ENCODE data around the gene ZAP70. TPM values are rescaled to one million over a fixed set of nuclear protein-coding genes. Genes with fewer than 3 reads are reported as not detected.

ZAP70 gene
- total and polyA plus RNA-seq, 2 of the 13 experiments (the other 11 are each of a cell fraction or from before 2014, with no cell fraction given) = 0.51 to 4.0 TPM

DNA sequence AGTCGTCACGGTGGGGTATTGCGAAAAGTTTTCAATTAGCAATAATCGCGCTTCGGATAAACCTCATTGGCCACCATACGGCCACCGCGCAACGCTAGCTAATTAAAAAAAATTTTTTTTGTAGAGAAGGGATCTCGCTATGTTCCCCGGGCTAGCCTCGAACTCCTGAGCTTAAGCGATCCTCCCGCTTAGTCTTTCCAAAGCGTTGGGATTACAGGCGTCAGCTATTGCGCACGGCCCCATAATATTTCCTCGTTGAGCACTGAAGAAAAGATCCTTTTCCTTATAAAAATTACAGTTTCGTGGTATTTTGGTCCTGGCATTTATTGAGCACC, 48.8 kb upstream of the ZAP70 start:
- no peaks in the 10 kb centered on the region; a peak in 1 of 5 replicates for H3K27me3 ChIP-seq (ENCODE audit: control insufficient read depth in 1 of 2, insufficient read depth in 2 of 2, low read length in 2 of 2)
- H4K20me1 ChIP-seq (ENCODE audit: insufficient read depth, low read length) = peaks cover 9% of the 10 kb centered on the region; the same call in 1 of the 2 replicates
- CTCF ChIA-PET (ENCODE audit: low intra/inter-chr PET ratio, low total read pairs) = interaction anchor here (0.9 to 2.6 kb wide), 3 partner anchors 32 to 74 kb away, joined by 3 to 10 read pairs (median 4); no protein-coding TSS in a partner anchor
- POLR2A ChIA-PET = interaction anchor here (0.7 to 8.2 kb wide), 9 partner anchors 11 to 1597 kb away, joined by 3 to 298 read pairs (median 4); partner anchors contain the start of genes ANKRD36B, C2orf15 and COX5B
- H3K4me1 ChIP-seq (ENCODE audit: insufficient read depth, low read length) = peaks cover 44% of the 10 kb centered on the region
- intact Hi-C loops (cut with micrococcal nuclease; ENCODE audit: unreplicated experiment) (loop anchor here (2.0 kb wide), 1 partner anchor 74 kb away; no protein-coding TSS in a partner anchor), in situ Hi-C loops (cut with HindIII; ENCODE audit: extremely low pct_ligation_motif_present, low pct_unique_long_range_greater_than_20kb) (loop anchor here (5.0 to 25.0 kb wide), 2 partner anchors 77 to 1602 kb away; partner anchors contain the start of gene ANKRD36B)
- TSS peak; percentile 93 for BruUV-seq (replicated peaks)
- H3K79me2 ChIP-seq (ENCODE audit: insufficient read depth, low read length) = peaks cover 20% of the 10 kb centered on the region
- H3K36me3 ChIP-seq (replicated peaks in 1 of 2; ENCODE audit: control insufficient read depth in 1 of 2, insufficient read depth in 2 of 2, low read length in 2 of 2) = peaks cover 5 to 7% of the 10 kb centered on the region in 2 experiments; a peak in 3 of 5 replicates
- 60% methylated on average over 21 of the region's 21 CpGs for WGBS (ENCODE audit: low lambda C conversion rate)
- ATAC-seq (no peak), DNase-seq (ENCODE audit: low spot score) (no peak), FAIRE-seq (no peak)
- H3K27ac ChIP-seq (ENCODE audit: extremely low read length, insufficient read depth, low read length) = peak overlapping the region; percentile 92
- peak overlapping the region; percentile 66 for H3K4me2 ChIP-seq (ENCODE audit: low read depth, low read length)
- H3K9ac ChIP-seq (ENCODE audit: insufficient read depth, low read depth, low read length) = peak overlapping the region; percentile 91
- peak overlapping the region; percentile 79 to 82 (median 80) for H3K4me3 ChIP-seq (replicated peaks in 1 of 3; ENCODE audit: insufficient read depth in 1 of 3, low read depth in 2 of 3, low read length in 3 of 3)
- peak overlapping the region; percentile 29 for H2AFZ ChIP-seq (ENCODE audit: low read length)
- no peaks in the 10 kb centered on the region for H3K9me3 ChIP-seq (ENCODE audit: low read length)
- TF ChIP-seq DNMT1 (CRISPR knock-in tag; IDR thresholded peaks at IDR 0.05) (no peak), SMAD9 (CRISPR knock-in tag; IDR thresholded peaks at IDR 0.05) (0 out of 2 replicates have a peak, but pooled peaks have one; percentile 13), HMG20B (CRISPR knock-in tag; conservative IDR thresholded peaks at IDR 0.05) (no peak), ZNF605 (CRISPR knock-in tag; IDR thresholded peaks at IDR 0.05) (peak; percentile 5; the same call in 1 of the 2 replicates), ZFP41 (CRISPR knock-in tag; IDR thresholded peaks at IDR 0.05; ENCODE audit: borderline replicate concordance) (no peak), ZBTB3 (CRISPR knock-in tag; IDR thresholded peaks at IDR 0.05; ENCODE audit: borderline replicate concordance, low read depth) (no peak), MIER2 (CRISPR knock-in tag; IDR thresholded peaks at IDR 0.05) (no peak), ZNF7 (CRISPR knock-in tag; IDR thresholded peaks at IDR 0.05) (no peak), ARNT2 (CRISPR knock-in tag; IDR thresholded peaks at IDR 0.05; ENCODE audit: low read depth) (no peak), ZBTB8A (CRISPR knock-in tag; IDR thresholded peaks at IDR 0.05; ENCODE audit: borderline replicate concordance, low read depth) (peak; percentile 56; the same call in 1 of the 2 replicates), ISX (CRISPR knock-in tag; conservative IDR thresholded peaks at IDR 0.05) (peak; percentile 41; the same call in 1 of the 2 replicates), NKX3-1 (CRISPR knock-in tag; IDR thresholded peaks at IDR 0.05) (0 out of 2 replicates have a peak, but pooled peaks have one; percentile 52), ZNF713 (CRISPR knock-in tag; IDR thresholded peaks at IDR 0.05) (no peak), SP140L (CRISPR knock-in tag; IDR thresholded peaks at IDR 0.05; ENCODE audit: borderline replicate concordance) (no peak)
- TF ChIP-seq, protein P1, sequence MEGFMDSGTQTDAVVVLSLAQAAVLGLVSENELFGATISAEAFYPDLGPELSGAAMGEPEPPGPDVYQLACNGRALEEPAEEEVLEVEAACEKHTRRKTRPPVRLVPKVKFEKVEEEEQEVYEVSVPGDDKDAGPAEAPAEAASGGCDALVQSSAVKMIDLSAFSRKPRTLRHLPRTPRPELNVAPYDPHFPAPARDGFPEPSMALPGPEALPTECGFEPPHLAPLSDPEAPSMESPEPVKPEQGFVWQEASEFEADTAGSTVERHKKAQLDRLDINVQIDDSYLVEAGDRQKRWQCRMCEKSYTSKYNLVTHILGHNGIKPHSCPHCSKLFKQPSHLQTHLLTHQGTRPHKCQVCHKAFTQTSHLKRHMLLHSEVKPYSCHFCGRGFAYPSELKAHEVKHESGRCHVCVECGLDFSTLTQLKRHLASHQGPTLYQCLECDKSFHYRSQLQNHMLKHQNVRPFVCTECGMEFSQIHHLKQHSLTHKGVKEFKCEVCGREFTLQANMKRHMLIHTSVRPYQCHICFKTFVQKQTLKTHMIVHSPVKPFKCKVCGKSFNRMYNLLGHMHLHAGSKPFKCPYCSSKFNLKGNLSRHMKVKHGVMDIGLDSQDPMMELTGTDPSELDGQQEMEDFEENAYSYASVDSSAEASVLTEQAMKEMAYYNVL (CRISPR knock-in tag; IDR thresholded peaks at IDR 0.05; ENCODE audit: borderline replicate concordance) = no peak
- TF ChIP-seq, protein P2, sequence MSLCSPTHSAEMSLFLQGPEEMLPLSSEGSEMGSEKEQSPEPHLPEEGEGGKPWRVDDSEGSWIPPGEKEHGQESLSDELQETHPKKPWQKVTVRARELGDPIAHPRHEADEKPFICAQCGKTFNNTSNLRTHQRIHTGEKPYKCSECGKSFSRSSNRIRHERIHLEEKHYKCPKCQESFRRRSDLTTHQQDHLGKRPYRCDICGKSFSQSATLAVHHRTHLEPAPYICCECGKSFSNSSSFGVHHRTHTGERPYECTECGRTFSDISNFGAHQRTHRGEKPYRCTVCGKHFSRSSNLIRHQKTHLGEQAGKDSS (CRISPR knock-in tag; IDR thresholded peaks at IDR 0.05; ENCODE audit: borderline replicate concordance, low read depth) = 0 out of 2 replicates have a peak, but pooled peaks have one; percentile 37
- TF ChIP-seq, protein P3, sequence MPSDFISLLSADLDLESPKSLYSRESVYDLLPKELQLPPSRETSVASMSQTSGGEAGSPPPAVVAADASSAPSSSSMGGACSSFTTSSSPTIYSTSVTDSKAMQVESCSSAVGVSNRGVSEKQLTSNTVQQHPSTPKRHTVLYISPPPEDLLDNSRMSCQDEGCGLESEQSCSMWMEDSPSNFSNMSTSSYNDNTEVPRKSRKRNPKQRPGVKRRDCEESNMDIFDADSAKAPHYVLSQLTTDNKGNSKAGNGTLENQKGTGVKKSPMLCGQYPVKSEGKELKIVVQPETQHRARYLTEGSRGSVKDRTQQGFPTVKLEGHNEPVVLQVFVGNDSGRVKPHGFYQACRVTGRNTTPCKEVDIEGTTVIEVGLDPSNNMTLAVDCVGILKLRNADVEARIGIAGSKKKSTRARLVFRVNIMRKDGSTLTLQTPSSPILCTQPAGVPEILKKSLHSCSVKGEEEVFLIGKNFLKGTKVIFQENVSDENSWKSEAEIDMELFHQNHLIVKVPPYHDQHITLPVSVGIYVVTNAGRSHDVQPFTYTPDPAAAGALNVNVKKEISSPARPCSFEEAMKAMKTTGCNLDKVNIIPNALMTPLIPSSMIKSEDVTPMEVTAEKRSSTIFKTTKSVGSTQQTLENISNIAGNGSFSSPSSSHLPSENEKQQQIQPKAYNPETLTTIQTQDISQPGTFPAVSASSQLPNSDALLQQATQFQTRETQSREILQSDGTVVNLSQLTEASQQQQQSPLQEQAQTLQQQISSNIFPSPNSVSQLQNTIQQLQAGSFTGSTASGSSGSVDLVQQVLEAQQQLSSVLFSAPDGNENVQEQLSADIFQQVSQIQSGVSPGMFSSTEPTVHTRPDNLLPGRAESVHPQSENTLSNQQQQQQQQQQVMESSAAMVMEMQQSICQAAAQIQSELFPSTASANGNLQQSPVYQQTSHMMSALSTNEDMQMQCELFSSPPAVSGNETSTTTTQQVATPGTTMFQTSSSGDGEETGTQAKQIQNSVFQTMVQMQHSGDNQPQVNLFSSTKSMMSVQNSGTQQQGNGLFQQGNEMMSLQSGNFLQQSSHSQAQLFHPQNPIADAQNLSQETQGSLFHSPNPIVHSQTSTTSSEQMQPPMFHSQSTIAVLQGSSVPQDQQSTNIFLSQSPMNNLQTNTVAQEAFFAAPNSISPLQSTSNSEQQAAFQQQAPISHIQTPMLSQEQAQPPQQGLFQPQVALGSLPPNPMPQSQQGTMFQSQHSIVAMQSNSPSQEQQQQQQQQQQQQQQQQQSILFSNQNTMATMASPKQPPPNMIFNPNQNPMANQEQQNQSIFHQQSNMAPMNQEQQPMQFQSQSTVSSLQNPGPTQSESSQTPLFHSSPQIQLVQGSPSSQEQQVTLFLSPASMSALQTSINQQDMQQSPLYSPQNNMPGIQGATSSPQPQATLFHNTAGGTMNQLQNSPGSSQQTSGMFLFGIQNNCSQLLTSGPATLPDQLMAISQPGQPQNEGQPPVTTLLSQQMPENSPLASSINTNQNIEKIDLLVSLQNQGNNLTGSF (CRISPR knock-in tag; IDR thresholded peaks at IDR 0.05) = no peak
